OCI-LY1 (cell line): Measurements from ENCODE around the gene MMEL1.

Experiments
- H2AFZ ChIP-seq: fragments of 200-600 bp; sonication (generic), shearing (Covaris generic); 2 replicates; pipeline ENCODE4 v1.6.0; 2014; ENCODE audit warnings: antibody characterized with exemption, mild to moderate bottlenecking, low read length
- H3F3A ChIP-seq: fragments of 200-600 bp; sonication (generic), shearing (Covaris generic); 2 replicates; pipeline ENCODE4 v1.6.0; 2014; ENCODE audit warnings: mild to moderate bottlenecking, antibody characterized with exemption, low read length, moderate library complexity; ENCODE audit not compliant: insufficient read depth
- H3K27ac ChIP-seq: fragments of 200-600 bp; sonication (generic); 2 replicates; pipeline ENCODE4 v1.5.1; 2014; ENCODE audit warnings: low read length, mixed run types, mild to moderate bottlenecking, low read depth; ENCODE audit not compliant: poor library complexity, severe bottlenecking
- H3K27me3 ChIP-seq: fragments of 200-600 bp; sonication (generic); 2 replicates; pipeline ENCODE4 v1.6.0; 2014; ENCODE audit warnings: antibody characterized with exemption, mild to moderate bottlenecking, low read length, moderate library complexity; ENCODE audit not compliant: insufficient read depth
- H3K36me3 ChIP-seq: fragments of 200-600 bp; sonication (generic); 2 replicates; pipeline ENCODE4 v1.6.1; 2014; ENCODE audit warnings: mild to moderate bottlenecking, antibody characterized with exemption, low read length, moderate library complexity, mixed read lengths; ENCODE audit not compliant: insufficient read depth
- H3K4me1 ChIP-seq: fragments of 200-600 bp; sonication (generic); 2 replicates; pipeline ENCODE4 v1.5.1; 2014; ENCODE audit warnings: mild to moderate bottlenecking, low read length, moderate library complexity; ENCODE audit not compliant: insufficient read depth, severe bottlenecking
- H3K4me2 ChIP-seq: fragments of 200-600 bp; sonication (generic), shearing (Covaris generic); 2 replicates; pipeline ENCODE4 v1.6.1; 2014; ENCODE audit warnings: low read length
- H3K4me3 ChIP-seq: fragments of 200-600 bp; sonication (generic); 2 replicates; pipeline ENCODE4 v1.5.1; 2014; ENCODE audit warnings: low read length, low read depth, mild to moderate bottlenecking, mixed read lengths; ENCODE audit not compliant: poor library complexity, severe bottlenecking
- H3K79me2 ChIP-seq: fragments of 200-600 bp; shearing (Covaris generic); 2 replicates; pipeline ENCODE4 v1.6.1; 2016; ENCODE audit warnings: mixed run types, low read length, mixed read lengths; ENCODE audit not compliant: insufficient read depth
- H3K9ac ChIP-seq: fragments of 200-600 bp; sonication (generic), shearing (Covaris generic); 2 replicates; pipeline ENCODE4 v1.6.1; 2014; ENCODE audit warnings: mild to moderate bottlenecking, low read length, mixed read lengths
- H3K9me2 ChIP-seq: fragments of 200-600 bp; sonication (generic), shearing (Covaris generic); 2 replicates; pipeline ENCODE4 v1.6.1; 2014; ENCODE audit warnings: low read depth, mild to moderate bottlenecking, low read length, mixed read lengths
- H3K9me3 ChIP-seq: fragments of 200-600 bp; shearing (Covaris generic); 2 replicates; pipeline ENCODE4 v1.6.1; 2014; ENCODE audit warnings: low read length, mixed read lengths
- H4K20me1 ChIP-seq: fragments of 200-600 bp; sonication (generic), shearing (Covaris generic); 2 replicates; pipeline ENCODE4 v1.6.0; 2016; ENCODE audit warnings: mild to moderate bottlenecking, low read length; ENCODE audit not compliant: insufficient read depth
- CTCF ChIP-seq: fragments of 200-600 bp; sonication (generic), shearing (Covaris generic); IDR thresholded peaks from 2 replicates; pipeline ENCODE4 v1.5.1; 2017; ENCODE audit warnings: mild to moderate bottlenecking, antibody characterized with exemption, low read length, moderate library complexity, mixed read lengths
- EZH2 ChIP-seq: fragments of 200-600 bp; sonication (generic), shearing (Covaris generic); IDR thresholded peaks from 2 replicates; pipeline ENCODE4 v1.8.0; 2017; ENCODE audit warnings: borderline replicate concordance, mixed run types, mild to moderate bottlenecking, antibody characterized with exemption, low read length, moderate library complexity, mixed read lengths

Gene MMEL1

GRCh38 chr1:2611031-2611501, 21.8 kb downstream of the MMEL1 start:
- no peak overlapping the region for H3K27ac ChIP-seq
- no peaks in the 10 kb centered on the region for H3K79me2 ChIP-seq
- H3K4me1 ChIP-seq, result no peaks in the 10 kb centered on the region
- no peaks in the 10 kb centered on the region for H3K36me3 ChIP-seq
- TF ChIP-seq CTCF (no peak), EZH2 (no peak)
- H3K27me3 ChIP-seq, result peaks cover 9% of the 10 kb centered on the region
- H3K9me2 ChIP-seq, result no peaks in the 10 kb centered on the region
- no peak overlapping the region for H3K4me2 ChIP-seq
- H2AFZ ChIP-seq, result no peak overlapping the region
- H3F3A ChIP-seq, result no peaks in the 10 kb centered on the region
- H3K9ac ChIP-seq, result no peak overlapping the region
- H3K4me3 ChIP-seq, result no peak overlapping the region
- H3K9me3 ChIP-seq, result no peaks in the 10 kb centered on the region
- H4K20me1 ChIP-seq, result no peaks in the 10 kb centered on the region

- Histone ChIP-seq H3K4me1 (no peaks in the 10 kb centered on the region), H3F3A (no peaks in the 10 kb centered on the region), H3K9me3 (no peaks in the 10 kb centered on the region), H3K9ac (no peak overlapping the region), H4K20me1 (no peaks in the 10 kb centered on the region), H3K36me3 (no peaks in the 10 kb centered on the region), H3K27ac (no peak overlapping the region), H2AFZ (no peak overlapping the region), H3K4me2 (no peak overlapping the region), H3K79me2 (no peaks in the 10 kb centered on the region), H3K4me3 (no peak overlapping the region), H3K27me3 (peaks cover 9% of the 10 kb centered on the region), H3K9me2 (no peaks in the 10 kb centered on the region)
- TF ChIP-seq CTCF, result no peak
- TF ChIP-seq EZH2, result no peak
These were observed 22.5 kb downstream of the MMEL1 start for GRCh38 chr1:2610036-2610959.

GRCh38 chr1:2609319-2610035, 23.3 kb downstream of the MMEL1 start:
- no peaks in the 10 kb centered on the region for H3K9me2 ChIP-seq
- H2AFZ ChIP-seq, result no peak overlapping the region
- no peaks in the 10 kb centered on the region for H3K4me1 ChIP-seq
- no peak overlapping the region for H3K9ac ChIP-seq
- no peak overlapping the region for H3K4me2 ChIP-seq
- no peak for TF ChIP-seq CTCF
- TF ChIP-seq EZH2, result no peak
- no peaks in the 10 kb centered on the region for H3K79me2 ChIP-seq
- no peak overlapping the region for H3K27ac ChIP-seq
- H3K27me3 ChIP-seq, result peaks cover 9% of the 10 kb centered on the region
- H3K36me3 ChIP-seq, result no peaks in the 10 kb centered on the region
- no peaks in the 10 kb centered on the region for H3K9me3 ChIP-seq
- H3K4me3 ChIP-seq, result no peak overlapping the region
- no peaks in the 10 kb centered on the region for H4K20me1 ChIP-seq
- H3F3A ChIP-seq, result no peaks in the 10 kb centered on the region
